DND-41 (cell line): ENCODE data around the gene SLC12A4.

Experiments used
- EZH2 ChIP-seq: IDR thresholded peaks from 3 replicates; pipeline ENCODE4 v1.6.1; 2012; ENCODE audit warnings: borderline replicate concordance, low read depth, mild to moderate bottlenecking, moderate library complexity, low read length, inconsistent platforms; ENCODE audit not compliant: severe bottlenecking
- TF ChIP-seq, protein P1 (sequence below): IDR thresholded peaks from 2 replicates; pipeline ENCODE4 v1.5.1; 2012; ENCODE audit warnings: borderline replicate concordance, low read length, moderate library complexity, mild to moderate bottlenecking; ENCODE audit not compliant: poor library complexity, severe bottlenecking; ENCODE audit errors: extremely low read depth

DNA sequence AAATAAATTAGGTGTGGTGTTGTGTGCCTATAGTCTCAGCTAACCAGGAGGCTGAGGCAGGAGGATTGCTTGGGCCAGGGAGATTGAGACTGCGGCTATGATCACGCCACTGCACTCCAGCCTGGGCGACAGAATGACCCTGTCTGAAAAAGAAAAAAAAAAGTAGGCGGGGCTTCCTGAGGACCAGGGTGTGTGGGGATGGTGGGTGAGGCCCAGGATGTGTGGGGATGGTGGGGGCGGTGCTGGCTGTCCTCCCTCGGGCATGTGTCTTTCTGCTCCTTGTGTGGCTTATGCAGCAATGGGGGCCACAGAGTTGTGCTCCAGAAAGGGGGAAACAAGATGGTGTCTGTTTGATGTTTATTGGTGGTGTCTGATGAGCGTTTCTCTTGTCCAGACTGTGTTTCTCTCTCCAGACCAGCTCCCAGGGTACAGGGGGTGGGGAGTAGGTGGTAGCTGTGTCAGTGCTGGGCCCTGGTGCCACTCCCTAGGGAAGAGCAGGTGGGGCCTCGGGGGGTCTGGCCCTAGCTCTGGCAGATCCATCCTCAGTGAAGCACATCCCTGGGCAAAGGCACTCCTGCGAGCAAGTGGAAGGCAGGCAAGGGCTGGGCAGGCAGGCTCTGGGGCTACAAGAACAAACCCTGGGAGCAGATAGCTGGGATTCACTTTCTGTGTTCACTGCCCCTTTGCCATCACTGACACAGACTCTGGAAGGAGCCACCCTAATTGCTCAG, 26.8 kb downstream of the SLC12A4 start:
- TF ChIP-seq, protein P1, sequence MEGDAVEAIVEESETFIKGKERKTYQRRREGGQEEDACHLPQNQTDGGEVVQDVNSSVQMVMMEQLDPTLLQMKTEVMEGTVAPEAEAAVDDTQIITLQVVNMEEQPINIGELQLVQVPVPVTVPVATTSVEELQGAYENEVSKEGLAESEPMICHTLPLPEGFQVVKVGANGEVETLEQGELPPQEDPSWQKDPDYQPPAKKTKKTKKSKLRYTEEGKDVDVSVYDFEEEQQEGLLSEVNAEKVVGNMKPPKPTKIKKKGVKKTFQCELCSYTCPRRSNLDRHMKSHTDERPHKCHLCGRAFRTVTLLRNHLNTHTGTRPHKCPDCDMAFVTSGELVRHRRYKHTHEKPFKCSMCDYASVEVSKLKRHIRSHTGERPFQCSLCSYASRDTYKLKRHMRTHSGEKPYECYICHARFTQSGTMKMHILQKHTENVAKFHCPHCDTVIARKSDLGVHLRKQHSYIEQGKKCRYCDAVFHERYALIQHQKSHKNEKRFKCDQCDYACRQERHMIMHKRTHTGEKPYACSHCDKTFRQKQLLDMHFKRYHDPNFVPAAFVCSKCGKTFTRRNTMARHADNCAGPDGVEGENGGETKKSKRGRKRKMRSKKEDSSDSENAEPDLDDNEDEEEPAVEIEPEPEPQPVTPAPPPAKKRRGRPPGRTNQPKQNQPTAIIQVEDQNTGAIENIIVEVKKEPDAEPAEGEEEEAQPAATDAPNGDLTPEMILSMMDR, result no peak
- TF ChIP-seq EZH2, result no peak
